ENCODE data around the gene TEX47. TPM values are rescaled to one million over a fixed set of nuclear protein-coding genes. Genes with fewer than 3 reads are reported as not detected.

The TEX47 gene
- total and polyA plus RNA-seq, 10 donors = not detected

- H3K36me3 ChIP-seq = no peaks in the 10 kb centered on the region
- no peaks in the 10 kb centered on the region for H3K9me3 ChIP-seq
- intact Hi-C loops (cut with DNase I; ENCODE audit: low total_unique reads) = no loop called here
- TF ChIP-seq POLR2AphosphoS5 (IDR thresholded peaks at IDR 0.05) (no peak), POLR2A (IDR thresholded peaks at IDR 0.05) (no peak), CTCF (IDR thresholded peaks at IDR 0.05 in 8 of 11, conservative IDR thresholded peaks at IDR 0.05 in 3 of 11) (no peak)
- H3K4me3 ChIP-seq = no peak overlapping the region
- no peaks in the 10 kb centered on the region for H3K27me3 ChIP-seq (replicated peaks in 1 of 7)
- no peak for DNase-seq
- no peak overlapping the region for H3K27ac ChIP-seq
- H3K4me1 ChIP-seq = no peaks in the 10 kb centered on the region
These were observed 19.7 kb downstream of the TEX47 start for GRCh38 chr7:88775838-88776237.

- no peak for DNase-seq
- intact Hi-C loops (cut with DNase I; ENCODE audit: low total_unique reads) = no loop called here
- H3K4me1 ChIP-seq = no peaks in the 10 kb centered on the region
These were observed 22.8 kb downstream of the TEX47 start for GRCh38 chr7:88772776-88773175.

GRCh38 chr7:88771417-88771816 is 24.1 kb downstream of the TEX47 start:
- Histone ChIP-seq H3K27ac (no peak overlapping the region), H3K27me3 (replicated peaks in 1 of 7) (peaks cover 0 to 2% (median 0%) of the 10 kb centered on the region in 7 donors), H3K4me1 (no peaks in the 10 kb centered on the region), H3K9me3 (no peaks in the 10 kb centered on the region), H3K4me3 (no peak overlapping the region), H3K36me3 (no peaks in the 10 kb centered on the region)
- WGBS, 5 donors = 53 to 81% (median 69%) methylated on average over 1 of the region's 1 CpG
- TF ChIP-seq POLR2A (IDR thresholded peaks at IDR 0.05) (no peak), POLR2AphosphoS5 (IDR thresholded peaks at IDR 0.05) (no peak), CTCF (IDR thresholded peaks at IDR 0.05 in 8 of 11, conservative IDR thresholded peaks at IDR 0.05 in 3 of 11) (no peak)
- DNase-seq = no peak
- intact Hi-C loops (cut with DNase I; ENCODE audit: low total_unique reads) = no loop called here

More at GRCh38 chr7:88772776-88773175, 22.8 kb downstream of the TEX47 start:
- peaks cover 0 to 2% (median 0%) of the 10 kb centered on the region in 7 donors for H3K27me3 ChIP-seq (replicated peaks in 1 of 7)
- no peaks in the 10 kb centered on the region for H3K9me3 ChIP-seq
- TF ChIP-seq POLR2A (IDR thresholded peaks at IDR 0.05) (no peak), POLR2AphosphoS5 (IDR thresholded peaks at IDR 0.05) (no peak), CTCF (IDR thresholded peaks at IDR 0.05 in 8 of 11, conservative IDR thresholded peaks at IDR 0.05 in 3 of 11) (no peak)
- H3K4me3 ChIP-seq = no peak overlapping the region
- H3K36me3 ChIP-seq = no peaks in the 10 kb centered on the region
- no peak overlapping the region for H3K27ac ChIP-seq

- WGBS, 5 donors = 47 to 68% (median 56%) methylated on average over 1 of the region's 1 CpG
- intact Hi-C loops (cut with DNase I; ENCODE audit: low total_unique reads) = no loop called here
- TF ChIP-seq CTCF (IDR thresholded peaks at IDR 0.05 in 8 of 11, conservative IDR thresholded peaks at IDR 0.05 in 3 of 11) (no peak), POLR2AphosphoS5 (IDR thresholded peaks at IDR 0.05) (no peak), POLR2A (IDR thresholded peaks at IDR 0.05) (no peak)
- H3K9me3 ChIP-seq = no peaks in the 10 kb centered on the region
- no peaks in the 10 kb centered on the region for H3K36me3 ChIP-seq
- peaks cover 4 to 17% (median 9%) of the 10 kb centered on the region in 6 donors for H3K4me1 ChIP-seq
- H3K27me3 ChIP-seq (replicated peaks in 1 of 7) = peaks cover 0 to 64% (median 38%) of the 10 kb centered on the region in 7 donors
- no peak for DNase-seq
- H3K27ac ChIP-seq = no peak overlapping the region
- H3K4me3 ChIP-seq = no peak overlapping the region
These were observed 33.8 kb downstream of the TEX47 start for GRCh38 chr7:88761779-88762178.

All from spleen (tissue), 11 donors.